ENCODE data around the gene CRACDL.

The CRACDL gene

GRCh38 chr2:98867539-98868309 lies 68.3 kb downstream of the CRACDL start:
- ChIA-PET CTCF (interaction anchor here (0.7 kb wide), 1 partner anchor 244 kb away, joined by 4 read pairs; no protein-coding TSS in a partner anchor), POLR2A (no interaction called here)
- no peak for TF ChIP-seq LEF1 (IDR thresholded peaks at IDR 0.05; ENCODE audit: borderline replicate concordance)
- no peak for TF ChIP-seq ARNT (IDR thresholded peaks at IDR 0.05)
- no peak for TF ChIP-seq TARDBP (IDR thresholded peaks at IDR 0.05)
- TF ChIP-seq HDGF (IDR thresholded peaks at IDR 0.05; ENCODE audit: borderline replicate concordance): no peak
- no peak for TF ChIP-seq L3MBTL2 (conservative IDR thresholded peaks at IDR 0.05)
- TF ChIP-seq, protein P1, sequence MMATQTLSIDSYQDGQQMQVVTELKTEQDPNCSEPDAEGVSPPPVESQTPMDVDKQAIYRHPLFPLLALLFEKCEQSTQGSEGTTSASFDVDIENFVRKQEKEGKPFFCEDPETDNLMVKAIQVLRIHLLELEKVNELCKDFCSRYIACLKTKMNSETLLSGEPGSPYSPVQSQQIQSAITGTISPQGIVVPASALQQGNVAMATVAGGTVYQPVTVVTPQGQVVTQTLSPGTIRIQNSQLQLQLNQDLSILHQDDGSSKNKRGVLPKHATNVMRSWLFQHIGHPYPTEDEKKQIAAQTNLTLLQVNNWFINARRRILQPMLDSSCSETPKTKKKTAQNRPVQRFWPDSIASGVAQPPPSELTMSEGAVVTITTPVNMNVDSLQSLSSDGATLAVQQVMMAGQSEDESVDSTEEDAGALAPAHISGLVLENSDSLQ (IDR thresholded peaks at IDR 0.05): no peak
- DNase-seq (ENCODE audit: extremely low spot score): no peak

- CTCF ChIA-PET: no interaction called here
- no peak for DNase-seq (ENCODE audit: extremely low spot score)
- TF ChIP-seq L3MBTL2 (conservative IDR thresholded peaks at IDR 0.05): no peak
- TF ChIP-seq SUZ12 (IDR thresholded peaks at IDR 0.05): no peak
- no peak for TF ChIP-seq ELF4 (IDR thresholded peaks at IDR 0.05)
- no peak for TF ChIP-seq LEF1 (IDR thresholded peaks at IDR 0.05; ENCODE audit: borderline replicate concordance)
- TF ChIP-seq HDGF (IDR thresholded peaks at IDR 0.05; ENCODE audit: borderline replicate concordance): no peak
- TF ChIP-seq CTBP1 (IDR thresholded peaks at IDR 0.05; ENCODE audit: borderline replicate concordance): no peak
- no peak for TF ChIP-seq TARDBP (IDR thresholded peaks at IDR 0.05)
- TF ChIP-seq FOXK2 (IDR thresholded peaks at IDR 0.05): no peak
- TF ChIP-seq BHLHE40 (IDR thresholded peaks at IDR 0.05; ENCODE audit: borderline replicate concordance): no peak
- TF ChIP-seq SP1 (IDR thresholded peaks at IDR 0.05): no peak
- TF ChIP-seq NFRKB (IDR thresholded peaks at IDR 0.05): no peak
- no peak for TF ChIP-seq ZNF384 (IDR thresholded peaks at IDR 0.05)
- TF ChIP-seq FOXA1 (IDR thresholded peaks at IDR 0.05): no peak
- TF ChIP-seq FOXM1 (IDR thresholded peaks at IDR 0.05; ENCODE audit: borderline replicate concordance): no peak
- TF ChIP-seq, protein P1 (IDR thresholded peaks at IDR 0.05): no peak
- no peak for TF ChIP-seq ARNT (IDR thresholded peaks at IDR 0.05)
- POLR2A ChIA-PET: no interaction called here
Observed at GRCh38 chr2:98866033-98866432, 70.0 kb downstream of the CRACDL start.

- DNase-seq (ENCODE audit: extremely low spot score): no peak
- TF ChIP-seq SUZ12 (IDR thresholded peaks at IDR 0.05): no peak
- no peak for TF ChIP-seq FOXK2 (IDR thresholded peaks at IDR 0.05)
- TF ChIP-seq LEF1 (IDR thresholded peaks at IDR 0.05; ENCODE audit: borderline replicate concordance): no peak
- TF ChIP-seq TARDBP (IDR thresholded peaks at IDR 0.05): no peak
- no peak for TF ChIP-seq L3MBTL2 (conservative IDR thresholded peaks at IDR 0.05)
- no peak for TF ChIP-seq BHLHE40 (IDR thresholded peaks at IDR 0.05; ENCODE audit: borderline replicate concordance)
- TF ChIP-seq, protein P1 (IDR thresholded peaks at IDR 0.05): no peak
- TF ChIP-seq CTBP1 (IDR thresholded peaks at IDR 0.05; ENCODE audit: borderline replicate concordance): no peak
- no peak for TF ChIP-seq ELF4 (IDR thresholded peaks at IDR 0.05)
- TF ChIP-seq FOXM1 (IDR thresholded peaks at IDR 0.05; ENCODE audit: borderline replicate concordance): no peak
- TF ChIP-seq HDGF (IDR thresholded peaks at IDR 0.05; ENCODE audit: borderline replicate concordance): no peak
- no peak for TF ChIP-seq NFRKB (IDR thresholded peaks at IDR 0.05)
- CTCF ChIA-PET: no interaction called here
Observed at GRCh38 chr2:98861601-98862000, 74.4 kb downstream of the CRACDL start.

DNA sequence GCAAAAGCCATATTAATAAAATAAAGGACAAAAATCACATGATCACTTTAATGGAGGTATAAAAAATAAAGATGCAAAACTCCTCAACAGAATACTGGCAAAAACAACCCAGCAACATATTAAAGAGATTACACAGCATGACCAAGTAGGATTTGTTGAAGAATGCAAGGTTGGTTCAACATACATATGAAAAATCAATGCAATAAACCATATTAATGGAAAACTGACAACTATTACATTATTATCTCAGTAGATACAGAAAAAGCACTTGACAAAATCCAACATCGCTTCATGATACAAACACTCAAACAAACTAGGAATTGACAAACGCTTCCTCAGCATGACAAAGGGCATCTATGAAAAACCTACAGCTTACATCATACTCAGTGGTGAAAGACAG lies 76.7 kb downstream of the CRACDL start:
- TF ChIP-seq ARNT (IDR thresholded peaks at IDR 0.05) (no peak), CTBP1 (IDR thresholded peaks at IDR 0.05; ENCODE audit: borderline replicate concordance) (no peak), NFRKB (IDR thresholded peaks at IDR 0.05) (no peak), BHLHE40 (IDR thresholded peaks at IDR 0.05; ENCODE audit: borderline replicate concordance) (no peak), FOXK2 (IDR thresholded peaks at IDR 0.05) (no peak), SP1 (IDR thresholded peaks at IDR 0.05) (no peak), FOXA1 (IDR thresholded peaks at IDR 0.05) (no peak), TARDBP (IDR thresholded peaks at IDR 0.05) (no peak), FOXM1 (IDR thresholded peaks at IDR 0.05; ENCODE audit: borderline replicate concordance) (no peak), ELF4 (IDR thresholded peaks at IDR 0.05) (no peak), LEF1 (IDR thresholded peaks at IDR 0.05; ENCODE audit: borderline replicate concordance) (no peak), SUZ12 (IDR thresholded peaks at IDR 0.05) (no peak), L3MBTL2 (conservative IDR thresholded peaks at IDR 0.05) (no peak), ZNF384 (IDR thresholded peaks at IDR 0.05) (no peak), HDGF (IDR thresholded peaks at IDR 0.05; ENCODE audit: borderline replicate concordance) (no peak)
- TF ChIP-seq, protein P1 (IDR thresholded peaks at IDR 0.05): no peak
- CTCF ChIA-PET: no interaction called here
- no peak for DNase-seq (ENCODE audit: extremely low spot score)
- POLR2A ChIA-PET: no interaction called here

More at GRCh38 chr2:98861601-98862000, 74.4 kb downstream of the CRACDL start:
- POLR2A ChIA-PET: no interaction called here

GRCh38 chr2:98857001-98857400 lies 79.0 kb downstream of the CRACDL start:
- ChIA-PET POLR2A (no interaction called here), CTCF (no interaction called here)
- TF ChIP-seq LEF1 (IDR thresholded peaks at IDR 0.05; ENCODE audit: borderline replicate concordance) (no peak), SP1 (IDR thresholded peaks at IDR 0.05) (no peak), HDGF (IDR thresholded peaks at IDR 0.05; ENCODE audit: borderline replicate concordance) (no peak), BHLHE40 (IDR thresholded peaks at IDR 0.05; ENCODE audit: borderline replicate concordance) (no peak), ZNF384 (IDR thresholded peaks at IDR 0.05) (no peak), NFRKB (IDR thresholded peaks at IDR 0.05) (no peak), L3MBTL2 (conservative IDR thresholded peaks at IDR 0.05) (no peak), TARDBP (IDR thresholded peaks at IDR 0.05) (no peak), FOXM1 (IDR thresholded peaks at IDR 0.05; ENCODE audit: borderline replicate concordance) (no peak)
- TF ChIP-seq, protein P1 (IDR thresholded peaks at IDR 0.05): no peak
- DNase-seq (ENCODE audit: extremely low spot score): no peak

Data from HEK293T (cell line).